Measurements from ENCODE around the gene SAFB.

- TF ChIP-seq CTCF (conservative IDR thresholded peaks at IDR 0.05) (no peak), EZH2 (IDR thresholded peaks at IDR 0.05; ENCODE audit: low read depth) (no peak)
Observed at GRCh38 chr19:5588441-5588840, 34.4 kb upstream of the SAFB start.

Data from PC-9 (cell line).